Prostate gland (tissue), 2 donors: ENCODE results near the gene TERB1.

Experiments used
- POLR2A ChIP-seq: fragments of 450-650 bp; IDR thresholded peaks from one replicate; pipeline ENCODE4 v1.6.1; 2016; ENCODE audit warnings: antibody characterized with exemption, mild to moderate bottlenecking
- POLR2AphosphoS5 ChIP-seq: sonication (generic); formaldehyde crosslinking; IDR thresholded peaks from one replicate; pipeline ENCODE4 v1.6.1; 2017; ENCODE audit warnings: antibody characterized with exemption
- TF ChIP-seq, protein P1 (sequence below), 4 experiments: fragments of 200-600 bp in 2 of 4; fragments of 450-650 bp in 2 of 4; sonication (generic) in 2 of 4; IDR thresholded peaks; 1 replicate in 3 of 4; 2 replicates in 1 of 4; pipeline ENCODE4 v1.5.1; 2016 to 2019; ENCODE audit warnings: antibody characterized with exemption in 4 of 4, mild to moderate bottlenecking in 2 of 4, moderate library complexity in 2 of 4

DNA sequence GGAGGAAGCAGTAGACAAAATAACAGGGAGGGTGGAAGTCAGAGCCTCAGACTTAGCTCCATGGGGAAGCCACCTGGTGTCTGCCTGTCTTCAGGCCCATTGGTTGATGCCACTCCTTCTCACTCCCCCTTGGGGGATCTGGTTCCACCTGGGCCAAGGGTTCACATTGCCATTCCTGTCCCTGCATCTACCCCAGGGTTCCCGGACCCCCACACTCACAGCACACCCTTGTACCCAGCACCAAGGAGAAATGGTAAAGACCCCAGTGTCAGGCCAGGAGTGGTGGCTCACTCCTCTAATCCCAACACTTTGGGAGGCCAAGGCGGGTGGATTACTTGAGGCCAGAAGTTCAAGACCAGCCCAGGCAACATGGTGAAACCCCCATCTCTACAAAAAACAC is 41.8 kb upstream of the TERB1 start:
- TF ChIP-seq, protein P1, sequence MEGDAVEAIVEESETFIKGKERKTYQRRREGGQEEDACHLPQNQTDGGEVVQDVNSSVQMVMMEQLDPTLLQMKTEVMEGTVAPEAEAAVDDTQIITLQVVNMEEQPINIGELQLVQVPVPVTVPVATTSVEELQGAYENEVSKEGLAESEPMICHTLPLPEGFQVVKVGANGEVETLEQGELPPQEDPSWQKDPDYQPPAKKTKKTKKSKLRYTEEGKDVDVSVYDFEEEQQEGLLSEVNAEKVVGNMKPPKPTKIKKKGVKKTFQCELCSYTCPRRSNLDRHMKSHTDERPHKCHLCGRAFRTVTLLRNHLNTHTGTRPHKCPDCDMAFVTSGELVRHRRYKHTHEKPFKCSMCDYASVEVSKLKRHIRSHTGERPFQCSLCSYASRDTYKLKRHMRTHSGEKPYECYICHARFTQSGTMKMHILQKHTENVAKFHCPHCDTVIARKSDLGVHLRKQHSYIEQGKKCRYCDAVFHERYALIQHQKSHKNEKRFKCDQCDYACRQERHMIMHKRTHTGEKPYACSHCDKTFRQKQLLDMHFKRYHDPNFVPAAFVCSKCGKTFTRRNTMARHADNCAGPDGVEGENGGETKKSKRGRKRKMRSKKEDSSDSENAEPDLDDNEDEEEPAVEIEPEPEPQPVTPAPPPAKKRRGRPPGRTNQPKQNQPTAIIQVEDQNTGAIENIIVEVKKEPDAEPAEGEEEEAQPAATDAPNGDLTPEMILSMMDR (IDR thresholded peaks at IDR 0.05): no peak
- TF ChIP-seq POLR2A: no peak
- TF ChIP-seq POLR2AphosphoS5: no peak
